ENCODE measurements around the gene CHIA.

The CHIA gene

GRCh38 chr1:111290630-111291029 lies at the start of gene CHIA:
TSS of gene CHIA (plus strand) at chr1:111290851. CDS start at chr1:111310468, 19,617 bp downstream.
- DNase-seq = no peak

GRCh38 chr1:111241797-111242196 lies 48.9 kb upstream of the CHIA start:
- DNase-seq = no peak

GRCh38 chr1:111242805-111243523 lies 47.7 kb upstream of the CHIA start:
- no peak for DNase-seq

DNA sequence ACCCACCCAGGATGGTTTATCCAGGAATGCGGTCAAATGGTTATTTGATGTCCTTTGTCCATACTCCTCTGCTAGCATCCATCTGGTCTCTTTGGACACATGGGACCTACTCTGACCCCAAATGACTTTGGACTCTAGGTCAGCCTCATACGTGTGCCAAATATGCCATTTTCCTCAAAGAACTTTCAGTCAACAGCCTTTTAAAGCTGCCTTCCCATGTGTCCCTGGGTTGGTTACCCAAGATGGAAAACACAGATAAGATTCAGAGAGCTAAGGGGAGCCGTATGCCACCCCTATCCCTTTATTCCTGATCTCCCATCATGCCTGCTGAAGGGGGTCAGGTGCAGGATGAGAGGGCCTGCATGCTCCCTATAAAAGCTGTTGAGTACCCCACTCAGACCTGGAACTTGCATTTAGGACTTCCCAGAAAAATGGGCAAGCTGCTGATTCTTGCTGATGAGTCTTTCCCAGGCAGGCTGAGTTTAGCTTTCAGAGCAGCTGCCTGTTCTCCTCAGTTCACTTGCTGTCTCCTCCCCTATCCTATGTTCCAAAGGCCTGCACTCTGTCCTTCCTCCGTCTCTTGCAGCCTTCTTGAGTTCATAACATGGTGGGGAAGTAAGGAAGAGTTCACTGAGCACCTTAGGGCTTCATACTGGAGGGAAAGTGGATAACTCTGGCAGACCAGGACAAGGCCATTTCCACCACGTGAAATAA lies 43.4 kb upstream of the CHIA start:
- DNase-seq = no peak

- DNase-seq = no peak
Observed at GRCh38 chr1:111249960-111250359, 40.7 kb upstream of the CHIA start.

GRCh38 chr1:111251570-111251969 lies 39.1 kb upstream of the CHIA start:
- DNase-seq = no peak

DNA sequence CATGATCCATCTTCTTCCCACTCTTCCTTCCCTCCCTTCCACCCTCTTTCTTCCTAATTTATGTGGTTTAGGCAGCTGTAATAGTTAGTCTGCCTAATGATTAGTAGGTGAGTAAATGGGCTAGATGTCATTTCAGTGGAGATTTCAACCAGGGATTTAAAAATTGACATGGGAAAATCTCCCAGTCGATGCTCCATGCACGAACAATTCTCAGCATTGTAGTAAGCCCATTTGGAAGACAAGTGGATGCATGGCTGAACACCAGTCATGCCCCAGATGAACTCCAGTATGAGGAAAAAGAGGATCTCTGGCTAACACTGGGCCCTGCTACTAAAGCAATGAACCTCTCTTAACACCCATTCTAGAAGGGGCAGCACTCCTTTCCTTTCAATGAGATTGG lies 37.9 kb upstream of the CHIA start:
- DNase-seq = no peak

- no peak for DNase-seq
Observed at GRCh38 chr1:111253876-111254275, 36.8 kb upstream of the CHIA start.

- no peak for DNase-seq
Observed at GRCh38 chr1:111256988-111257658, 33.5 kb upstream of the CHIA start.

DNA sequence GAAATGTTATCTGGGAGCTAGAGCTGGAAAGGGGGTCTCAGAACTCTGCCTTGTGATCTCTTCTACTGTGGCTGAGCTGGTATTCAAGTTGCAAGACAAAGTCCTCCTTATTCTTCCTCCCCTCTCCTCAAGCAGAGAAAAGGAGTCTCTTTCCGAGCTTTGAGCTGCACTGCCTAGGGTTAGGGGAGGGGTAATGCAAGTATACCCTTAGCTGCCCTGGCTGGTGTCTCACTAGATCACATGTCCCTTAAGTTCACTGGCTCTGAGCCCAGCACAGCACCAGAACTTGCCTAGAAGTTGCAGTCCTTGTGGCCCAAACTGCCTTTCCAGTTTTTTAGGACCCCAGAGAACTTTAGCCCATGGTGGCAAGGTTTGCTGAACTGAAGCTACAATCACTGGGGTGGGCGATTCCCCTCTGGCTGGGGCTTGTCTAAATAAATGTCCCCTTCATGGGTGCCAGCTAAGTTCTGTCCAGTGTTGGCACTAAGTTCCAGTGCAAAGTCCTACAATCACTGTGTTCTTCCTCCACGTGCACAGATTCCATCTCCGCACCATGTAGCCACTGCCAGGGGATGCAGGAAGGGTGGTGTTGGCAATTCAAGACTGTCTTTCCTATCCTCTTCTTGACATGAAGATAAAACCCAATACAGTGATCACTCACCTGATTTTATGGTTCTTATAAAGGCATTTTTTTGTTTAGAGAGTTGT lies 22.7 kb upstream of the CHIA start:
- no peak for DNase-seq

DNA sequence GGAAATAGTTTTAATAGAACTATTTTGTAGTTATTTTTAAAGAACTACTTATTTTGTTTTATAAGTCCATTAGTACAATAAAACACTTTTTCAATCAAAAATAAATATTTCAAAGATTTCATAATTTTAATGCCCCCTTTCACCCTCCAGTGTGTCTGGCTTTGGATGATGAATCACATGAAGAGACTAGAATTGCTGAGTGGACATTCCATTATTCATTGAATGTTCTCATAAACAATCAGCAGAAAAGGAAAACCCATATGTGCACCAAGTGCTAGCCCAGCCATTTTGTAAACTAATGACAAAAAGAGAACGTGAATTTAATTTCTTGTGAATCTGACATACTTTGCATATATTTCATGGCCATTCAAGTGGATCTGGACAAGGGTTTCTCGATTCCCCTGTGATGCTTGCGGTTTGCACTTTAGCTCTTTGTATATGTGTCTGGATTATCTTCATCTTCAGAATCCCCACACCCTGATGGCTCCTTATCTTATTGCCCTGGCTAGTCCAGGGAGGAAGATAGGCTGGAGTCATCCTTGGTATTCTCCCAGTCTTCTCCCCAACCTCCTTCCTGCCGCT lies 20.7 kb upstream of the CHIA start:
- no peak for DNase-seq

DNA sequence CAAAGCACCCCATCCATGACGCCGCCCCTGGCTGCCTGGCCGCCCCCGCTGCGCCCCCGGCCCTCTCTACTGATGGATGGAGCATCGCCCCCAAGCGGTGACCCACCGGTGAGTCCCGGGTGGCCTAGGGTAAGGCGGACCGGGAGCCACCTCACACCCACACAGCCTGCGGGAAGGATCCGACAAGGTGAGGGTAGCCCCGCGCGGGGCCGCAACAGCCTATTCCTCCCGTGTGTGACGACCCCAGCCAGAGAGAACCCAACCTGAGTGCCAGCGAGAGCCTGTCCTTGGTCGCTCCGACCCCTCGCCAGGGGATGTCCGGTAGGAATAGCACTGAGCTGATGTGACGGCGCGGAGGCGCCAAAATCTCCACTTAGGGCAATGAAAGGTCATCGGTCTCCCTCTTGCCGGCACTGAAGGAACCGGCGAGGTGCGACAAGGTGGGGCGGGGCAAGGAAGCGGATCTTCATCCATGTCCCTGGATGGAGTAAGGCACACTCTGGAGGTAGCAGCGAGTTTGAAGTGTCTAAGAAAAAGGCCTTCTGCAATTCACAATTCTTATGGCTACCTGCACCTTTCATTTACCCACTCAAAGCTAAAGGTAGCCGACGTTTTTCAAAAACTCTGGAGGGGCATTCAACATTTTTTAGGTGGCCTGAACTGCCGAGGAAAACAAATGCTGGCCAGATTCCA lies 19.7 kb upstream of the CHIA start:
- DNase-seq = no peak

DNA sequence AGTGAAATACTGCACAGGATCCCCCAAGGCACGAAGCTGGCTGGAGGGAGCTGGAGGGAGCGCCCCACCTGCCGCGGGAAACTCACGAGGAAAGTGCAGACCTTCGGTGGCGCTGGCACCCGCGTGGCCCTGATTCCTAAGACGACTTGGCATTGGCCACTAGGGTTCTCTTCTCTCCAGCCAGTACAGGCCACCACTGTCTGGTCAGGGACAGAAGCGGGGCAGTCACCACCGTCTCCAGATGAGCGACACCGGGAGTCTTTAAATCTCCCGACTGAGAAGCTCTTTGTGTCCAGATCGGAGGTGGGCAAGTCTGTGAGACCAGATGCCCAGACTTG lies 19.2 kb upstream of the CHIA start:
- DNase-seq = no peak

DNA sequence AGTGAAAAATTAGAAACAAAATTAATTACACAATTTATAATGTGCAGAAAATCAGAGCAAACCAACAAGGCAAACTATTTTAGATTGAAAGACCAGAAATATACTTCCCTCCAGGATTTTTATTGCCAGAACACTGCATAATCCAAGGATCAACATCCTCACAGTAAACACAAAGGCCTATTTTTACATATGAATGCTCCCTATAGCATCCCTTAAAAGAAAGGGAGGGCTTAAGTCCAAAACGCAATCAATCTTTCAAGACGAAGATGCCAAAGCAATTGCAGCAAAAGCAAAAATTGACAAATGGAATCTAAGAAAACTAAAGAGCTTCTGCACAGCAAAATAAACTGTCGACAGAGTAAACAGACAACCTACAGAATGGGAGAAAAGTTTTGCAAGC lies 18.6 kb upstream of the CHIA start:
- DNase-seq = no peak

DNA sequence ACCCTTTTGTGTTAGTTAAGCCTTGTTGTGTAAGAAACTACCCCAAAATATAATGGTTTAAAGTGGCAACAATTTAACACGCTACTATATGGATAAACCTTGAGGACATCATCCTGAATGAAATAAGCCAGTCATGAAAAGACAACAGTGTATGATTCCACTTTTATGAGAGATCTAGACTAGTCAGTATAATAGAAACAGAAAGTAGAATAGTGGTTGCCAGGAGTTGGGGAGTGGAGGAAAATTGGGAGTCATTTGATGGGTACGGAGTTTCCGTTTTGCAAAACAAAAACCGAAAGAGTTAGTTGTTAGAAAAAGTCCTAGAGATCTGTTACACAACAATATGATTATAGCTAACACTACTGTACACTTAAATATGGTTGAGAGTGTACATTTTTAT lies 16.0 kb upstream of the CHIA start:
- DNase-seq = no peak

DNA sequence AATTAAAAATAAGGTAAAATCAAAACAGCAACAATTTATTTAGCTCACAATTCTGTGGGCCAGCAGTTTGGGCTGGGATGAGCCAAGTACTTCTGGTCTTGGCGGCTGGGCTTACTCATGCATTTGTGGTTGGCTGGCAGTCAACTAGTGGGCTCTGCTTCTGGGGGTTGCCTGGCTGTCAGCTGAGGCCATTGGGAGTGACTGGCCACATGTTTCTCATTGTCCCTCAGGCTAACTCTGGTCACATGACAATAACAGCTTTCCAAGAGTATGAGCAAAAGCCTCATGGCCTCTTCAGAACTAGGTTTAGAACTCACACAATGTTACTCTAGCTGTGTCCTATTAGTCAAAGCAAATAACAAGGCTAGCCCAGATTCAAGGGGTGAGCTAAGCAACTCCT lies 15.6 kb upstream of the CHIA start:
- peak; percentile 43 for DNase-seq

DNA sequence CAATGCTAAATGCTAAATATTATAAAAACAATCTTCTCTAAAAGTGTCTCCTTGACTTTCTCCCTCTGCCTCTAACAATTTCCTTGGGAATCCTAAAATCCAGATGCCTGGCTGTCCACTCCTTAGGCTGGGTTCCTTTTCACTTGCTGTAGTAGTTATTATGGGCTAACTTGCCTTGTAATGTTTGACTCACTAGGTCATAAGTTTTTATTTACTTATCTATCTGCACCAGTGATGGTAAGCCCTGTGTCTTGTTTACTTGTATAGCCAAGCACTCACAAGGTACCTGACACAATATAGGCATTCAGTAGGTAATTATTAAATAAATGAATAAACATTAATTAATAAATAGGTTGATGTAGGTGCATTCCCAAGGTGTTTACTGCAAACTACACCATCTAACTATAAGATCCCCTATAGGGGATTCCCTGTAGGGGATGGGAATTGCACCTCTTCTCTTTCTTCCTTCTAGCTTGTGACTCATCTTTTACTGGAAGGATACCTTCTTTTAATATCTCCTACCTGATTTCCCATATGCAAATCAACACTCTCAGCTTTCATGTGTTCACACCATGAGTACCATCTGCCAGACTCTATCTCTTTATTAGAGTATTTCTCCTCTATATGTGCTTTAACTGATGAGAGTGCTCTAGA lies 14.7 kb upstream of the CHIA start:
- DNase-seq = no peak

- DNase-seq = no peak
Observed at GRCh38 chr1:111279144-111279543, 11.5 kb upstream of the CHIA start.

GRCh38 chr1:111280267-111280666 lies 10.4 kb upstream of the CHIA start:
- no peak for DNase-seq

GRCh38 chr1:111281411-111281810 lies 9.2 kb upstream of the CHIA start:
- no peak for DNase-seq

GRCh38 chr1:111283838-111284237 lies 6.8 kb upstream of the CHIA start:
- no peak for DNase-seq

DNA sequence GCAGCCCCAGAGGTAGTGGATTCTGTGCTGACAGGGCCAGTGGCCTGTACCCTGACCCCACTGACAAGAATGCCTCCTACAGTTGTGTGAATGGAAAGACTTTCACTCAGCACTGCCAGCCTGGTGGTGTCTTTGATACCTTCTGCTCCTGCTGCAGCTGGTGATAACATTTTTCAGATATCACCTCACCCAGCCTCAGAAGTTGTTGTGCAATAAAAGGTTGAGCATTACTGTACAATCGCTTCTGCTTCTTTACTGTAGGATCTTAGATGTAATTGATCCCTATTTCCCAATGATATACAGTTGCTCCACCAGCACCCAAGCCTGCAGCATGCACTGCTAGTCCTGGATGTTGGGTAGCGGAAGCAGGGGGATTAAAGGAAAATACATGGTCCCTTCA lies 4.8 kb upstream of the CHIA start:
- no peak for DNase-seq

Measured in fibroblast of skin of right quadriceps (primary cell).